HG02973 (cell line): ENCODE measurements around the gene EFHC1.

Experiments
- ATAC-seq: cut with Tn5 transposase; IDR thresholded peaks from one replicate; pipeline ENCODE4 v1.9.1; 2021; ENCODE audit warnings: moderate library complexity; ENCODE audit not compliant: unreplicated experiment

The EFHC1 gene

DNA sequence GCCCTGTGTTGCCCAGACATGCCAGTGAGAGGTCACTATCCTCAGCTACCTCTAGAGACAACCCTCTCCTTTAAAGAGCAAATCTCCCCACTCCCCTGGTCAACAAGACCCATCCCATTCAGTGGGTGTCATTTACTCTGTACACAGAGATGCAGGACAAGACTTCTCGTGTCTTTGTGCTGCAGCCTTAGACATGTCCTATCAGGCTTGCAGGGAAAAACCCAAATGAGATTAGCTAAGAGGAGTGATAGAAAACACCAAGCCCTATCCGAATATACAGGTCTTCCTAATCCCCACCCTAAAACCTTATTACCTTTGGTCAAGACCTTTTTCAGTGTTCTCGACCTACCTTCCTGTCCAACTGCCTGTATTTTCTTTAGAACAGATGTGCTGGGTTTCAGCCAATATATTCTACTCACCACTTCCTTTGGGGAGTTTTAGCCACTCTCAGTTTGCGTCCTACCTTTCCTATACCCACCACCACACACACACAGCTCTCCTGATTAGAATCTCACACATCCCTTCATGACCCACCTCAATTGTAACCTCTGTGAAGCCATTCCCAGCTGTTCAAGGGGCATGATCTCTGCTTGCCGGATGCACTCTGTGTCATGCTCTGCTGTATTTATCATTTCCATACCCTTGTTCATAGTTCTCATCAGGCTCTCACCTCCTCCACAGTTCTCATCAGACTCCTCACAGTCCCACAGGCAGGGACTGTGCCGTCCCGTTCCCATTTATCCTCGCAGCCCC, 117.0 kb downstream of the EFHC1 start:
- peak; percentile 66 for ATAC-seq

DNA sequence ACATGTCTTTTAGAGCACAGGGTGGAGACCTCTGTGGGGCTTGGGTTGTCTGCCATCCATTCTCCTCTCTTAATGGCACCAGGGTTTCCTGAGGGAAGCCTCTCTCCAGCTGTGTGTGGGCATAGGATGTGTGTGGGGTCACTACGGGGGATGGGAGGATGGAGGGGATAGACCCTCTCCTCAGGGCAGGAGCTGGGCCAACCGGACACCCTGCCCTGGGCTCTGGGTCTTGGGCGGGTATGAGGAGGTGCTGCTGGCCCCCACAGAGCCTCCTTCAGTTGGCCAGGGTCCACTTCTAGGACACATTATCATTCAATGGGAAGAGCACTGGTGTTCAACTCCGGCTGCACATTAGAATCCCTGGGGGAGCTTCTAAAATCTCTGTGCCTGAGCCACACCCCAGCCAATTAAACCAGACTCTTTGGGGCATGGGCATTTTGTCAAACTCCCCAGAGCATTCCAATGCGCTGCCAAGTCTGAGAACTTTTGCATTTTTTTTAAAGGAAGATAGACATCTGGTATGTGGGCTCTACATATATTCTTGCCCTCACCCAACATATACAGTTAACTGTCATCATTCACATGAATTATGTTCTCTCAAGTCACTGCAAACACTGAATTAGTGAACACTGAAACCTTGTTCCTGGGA, 118.2 kb downstream of the EFHC1 start:
- no peak for ATAC-seq

DNA sequence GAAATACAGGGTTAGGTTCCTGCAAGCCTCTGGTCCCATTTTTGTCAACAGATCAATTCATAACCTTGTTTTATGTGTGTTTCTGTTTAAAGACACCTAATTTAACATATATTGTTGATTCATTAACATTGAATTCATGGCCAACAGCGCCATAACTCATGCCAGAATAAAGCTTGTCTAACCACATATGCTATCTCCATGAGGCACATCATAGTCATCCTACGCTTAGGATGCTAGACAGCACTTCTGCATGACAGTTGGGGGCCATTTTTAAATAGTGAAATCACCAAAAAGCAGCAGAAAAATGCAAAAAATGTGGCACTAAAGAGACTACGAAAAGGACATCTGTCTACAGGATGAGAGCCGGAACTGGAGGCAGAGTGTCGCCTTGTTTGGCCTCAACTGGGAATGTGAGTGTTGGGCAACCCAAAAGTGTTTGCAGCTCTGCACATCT, 118.8 kb downstream of the EFHC1 start:
- no peak for ATAC-seq

DNA sequence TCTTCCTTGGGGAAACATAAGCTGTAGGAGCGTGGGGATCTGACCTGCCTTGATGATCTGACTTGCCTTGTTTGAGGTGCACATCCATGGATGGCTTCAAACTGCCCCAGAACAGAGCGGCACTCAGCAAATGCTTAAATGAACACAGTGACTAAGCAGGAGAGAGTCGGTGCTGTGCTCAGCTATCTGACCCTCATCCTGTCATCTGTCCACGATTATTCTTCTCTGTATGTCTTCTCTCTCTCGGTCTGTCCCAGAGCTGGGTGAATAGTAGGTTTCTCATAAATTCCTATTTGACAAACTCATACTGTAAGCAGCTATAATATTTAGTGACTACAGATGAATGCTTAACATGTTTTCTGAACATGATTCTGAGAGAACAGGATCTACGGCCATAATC, 119.5 kb downstream of the EFHC1 start:
- ATAC-seq = no peak

DNA sequence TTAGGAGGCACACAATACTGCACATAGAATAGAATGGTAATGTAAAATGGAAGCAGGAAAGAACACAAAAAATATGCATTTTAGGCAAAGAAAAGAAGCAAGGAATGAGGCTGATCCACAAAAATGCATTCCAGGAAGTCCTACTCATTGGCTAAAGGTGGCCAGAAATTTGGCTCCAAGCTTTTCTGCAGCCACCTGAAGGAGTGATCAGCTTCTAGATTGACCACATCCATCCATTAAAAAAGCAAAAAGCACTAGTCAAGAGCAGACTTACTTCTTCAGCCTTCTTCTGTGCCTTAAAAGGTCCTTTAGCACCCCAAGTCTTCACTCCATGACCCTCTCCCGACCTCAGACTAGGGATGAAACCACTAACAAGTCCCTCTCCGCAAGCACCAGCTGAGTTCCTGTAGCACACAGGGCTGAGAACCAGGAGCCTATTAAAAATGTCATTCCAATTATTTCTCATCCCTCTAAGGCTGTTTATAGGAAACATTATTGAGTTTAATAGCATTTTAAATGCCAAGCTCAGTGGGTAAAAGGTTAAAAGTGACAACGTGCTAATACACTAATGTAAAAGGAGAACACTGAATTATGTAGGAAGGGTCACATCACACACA, 120.3 kb downstream of the EFHC1 start:
- no peak for ATAC-seq

DNA sequence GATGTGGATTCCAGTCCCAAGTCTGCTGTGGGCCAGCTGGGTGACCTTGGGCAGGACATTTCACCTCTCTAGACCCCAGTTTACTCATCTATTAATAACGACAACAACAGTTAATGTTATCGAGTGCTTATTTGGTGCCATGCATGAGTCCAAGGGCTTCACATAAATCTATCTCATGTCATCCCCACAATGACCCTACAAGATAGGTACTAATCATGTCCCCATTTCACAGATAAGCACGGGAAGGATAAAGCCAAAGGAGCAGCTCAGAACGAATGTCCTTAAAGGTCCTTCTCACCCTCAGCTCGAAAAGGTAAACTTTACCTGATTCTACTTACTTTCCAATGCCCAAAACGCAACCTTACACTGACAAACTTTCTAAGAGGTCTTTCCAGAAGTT, 121.0 kb downstream of the EFHC1 start:
- no peak for ATAC-seq

DNA sequence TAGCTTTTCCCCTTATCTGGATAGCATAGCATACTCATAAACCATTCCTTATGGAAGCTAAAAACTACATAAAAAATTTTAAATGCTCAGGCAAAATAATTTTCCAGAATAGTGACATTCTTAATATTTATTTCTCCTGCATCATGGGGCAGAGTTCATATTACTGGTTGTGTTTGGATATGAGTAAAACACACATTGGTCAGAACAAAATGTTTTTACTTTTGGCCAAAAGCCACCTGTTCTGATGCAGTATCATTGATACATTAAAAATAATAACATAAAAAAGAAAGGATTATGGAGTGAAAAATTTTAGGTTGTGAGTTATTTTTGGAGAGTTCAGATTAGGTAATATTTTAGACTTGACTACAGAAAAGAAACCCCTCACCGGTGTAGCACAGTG, 123.1 kb downstream of the EFHC1 start:
- ATAC-seq = no peak

DNA sequence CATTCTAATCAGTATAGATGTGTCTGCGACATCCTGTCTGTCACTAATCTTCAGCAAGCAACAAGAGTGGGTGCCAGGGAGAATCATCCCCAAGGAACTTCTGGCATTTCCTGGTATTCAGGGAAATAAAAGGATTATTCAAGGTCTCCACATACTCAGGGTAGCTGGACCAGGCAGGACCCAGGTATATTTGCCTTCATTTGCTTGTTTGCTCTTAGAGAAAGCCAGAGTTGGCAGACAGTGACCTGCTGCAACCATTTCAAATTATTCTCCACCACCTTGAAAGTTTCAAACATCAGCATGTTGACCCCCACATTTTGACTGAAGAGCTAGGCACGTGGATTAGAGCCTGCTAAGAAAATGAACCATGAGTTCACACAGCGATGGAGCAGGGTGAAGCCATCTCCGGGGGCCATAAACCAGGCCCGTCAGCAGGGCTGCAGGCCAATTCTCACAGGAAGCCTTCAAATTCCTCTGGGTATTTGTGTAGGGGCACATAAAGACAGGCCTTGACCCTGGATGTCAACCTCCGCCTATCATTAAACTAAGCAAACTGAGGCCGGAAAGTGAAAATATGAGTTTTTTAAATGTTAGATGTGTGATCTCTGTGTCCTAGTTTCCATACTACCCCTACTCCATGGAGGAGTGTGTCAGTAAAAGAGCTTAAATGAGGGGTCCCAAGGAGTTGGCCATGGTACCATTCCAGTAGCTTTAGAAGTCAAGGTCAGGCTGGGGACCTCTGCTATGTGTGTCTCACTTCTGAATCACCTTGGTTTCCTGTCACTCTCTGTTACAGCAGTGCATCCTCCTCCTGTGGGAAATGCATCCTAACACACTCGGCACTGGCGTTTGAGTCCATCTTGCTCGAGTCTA, 123.8 kb downstream of the EFHC1 start:
- no peak for ATAC-seq

DNA sequence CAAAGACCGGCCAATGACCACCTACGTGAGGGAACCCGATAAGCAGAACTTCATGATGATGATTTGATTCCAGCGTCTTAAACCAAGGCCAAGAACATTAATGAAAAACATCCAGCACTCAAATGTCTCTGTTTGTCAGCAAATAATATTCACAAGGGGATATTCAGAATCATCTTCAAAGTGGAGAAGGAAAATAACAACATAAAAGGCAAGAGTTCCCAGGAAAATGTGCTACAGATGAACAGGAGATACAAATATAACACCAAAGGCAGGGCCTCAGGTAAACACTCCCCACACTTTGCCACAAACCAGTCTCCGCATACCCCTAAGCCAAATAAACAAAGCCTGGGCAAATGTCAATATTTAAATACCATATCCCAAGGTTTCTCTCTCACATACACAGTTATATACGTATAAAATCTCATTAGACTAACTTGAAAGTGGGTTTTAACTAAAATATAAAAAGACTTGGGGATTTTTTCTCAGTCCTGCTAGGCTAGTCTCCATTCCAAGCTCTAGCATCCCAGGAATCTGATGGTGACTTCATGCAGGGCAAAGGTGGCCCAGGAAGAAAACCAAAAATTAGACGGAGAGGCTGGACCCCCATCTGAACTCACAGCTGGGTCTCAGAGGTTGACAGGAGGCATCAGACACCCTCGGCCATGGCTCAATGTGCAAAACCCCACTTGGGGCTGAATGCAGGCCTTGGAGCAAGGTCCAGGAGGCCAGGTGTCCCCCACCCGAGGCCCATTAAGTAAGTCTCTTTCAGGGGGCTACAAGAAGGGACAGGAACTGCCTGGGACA, 124.7 kb downstream of the EFHC1 start:
- no peak for ATAC-seq

DNA sequence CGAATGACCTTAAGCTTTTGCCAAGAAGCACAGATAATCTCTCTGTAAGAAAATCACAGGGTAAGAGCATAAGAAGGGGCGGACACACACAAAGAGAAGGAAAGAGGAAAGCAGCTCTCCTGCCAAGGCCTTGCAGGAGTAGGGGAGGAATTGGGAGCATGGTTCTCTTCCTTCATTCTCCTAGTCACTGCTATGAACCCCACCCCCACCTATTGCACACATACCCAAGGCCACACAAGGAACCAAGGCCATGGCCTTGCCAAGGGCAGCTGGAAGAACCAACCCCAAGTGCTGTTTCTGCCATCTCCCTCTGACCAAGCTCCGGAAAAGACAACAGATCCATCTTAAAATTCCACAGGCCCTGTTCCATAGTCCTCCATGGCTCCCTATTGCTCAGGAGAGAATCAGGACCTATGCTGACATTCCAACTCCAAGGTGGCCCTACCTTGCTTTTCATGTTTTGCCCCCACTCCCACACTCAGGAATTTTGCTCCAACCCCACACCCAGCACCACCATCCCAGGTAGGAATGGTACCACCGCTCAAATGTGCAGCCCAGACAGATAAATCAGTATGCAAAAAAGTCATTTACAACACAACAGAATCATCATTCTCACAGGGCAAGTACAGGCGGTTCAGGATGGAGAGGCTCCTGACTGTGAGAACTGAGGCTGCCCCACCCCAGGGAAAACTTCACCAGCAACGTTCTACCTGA, 125.4 kb downstream of the EFHC1 start:
- peak; percentile 10 for ATAC-seq

DNA sequence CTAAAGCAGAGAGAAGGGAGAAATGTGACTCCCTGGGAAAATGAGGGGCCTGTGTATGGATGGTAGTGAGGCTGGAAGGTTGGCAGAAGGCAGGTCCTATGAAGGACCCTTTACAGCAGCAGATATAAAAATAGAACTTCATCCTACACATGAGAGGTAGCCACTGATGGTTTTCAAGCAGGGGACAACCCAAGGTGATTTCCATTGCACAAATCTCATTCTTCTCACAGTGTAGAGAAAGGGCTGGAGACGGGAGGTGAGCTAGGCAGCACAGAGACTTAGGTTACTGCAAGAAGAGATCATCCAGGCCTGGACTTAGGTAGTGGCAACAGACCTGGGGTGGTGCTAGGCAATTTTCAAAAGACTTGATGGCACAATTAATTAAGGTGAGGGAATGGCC, 126.0 kb downstream of the EFHC1 start:
- ATAC-seq = peak; percentile 59

DNA sequence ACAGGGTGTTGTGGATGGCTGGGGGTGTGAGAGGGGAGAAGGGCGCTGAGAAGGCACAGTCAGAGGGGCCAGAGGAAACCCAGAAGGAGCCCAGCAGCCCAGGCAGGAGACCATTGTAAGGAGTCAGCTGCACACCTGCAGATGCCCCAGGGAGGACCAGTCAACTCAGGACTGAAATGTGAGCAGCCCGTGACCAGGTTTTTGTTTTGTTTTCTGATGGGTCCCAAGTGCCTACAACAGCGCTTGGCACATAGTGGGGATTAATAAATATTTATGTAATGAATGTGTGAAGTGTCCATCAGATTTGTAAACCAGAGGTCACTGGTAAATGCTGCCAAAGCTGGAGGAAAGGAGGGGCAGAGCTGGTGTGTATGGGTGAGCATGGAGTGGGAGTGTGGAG, 126.5 kb downstream of the EFHC1 start:
- ATAC-seq = peak; percentile 89

DNA sequence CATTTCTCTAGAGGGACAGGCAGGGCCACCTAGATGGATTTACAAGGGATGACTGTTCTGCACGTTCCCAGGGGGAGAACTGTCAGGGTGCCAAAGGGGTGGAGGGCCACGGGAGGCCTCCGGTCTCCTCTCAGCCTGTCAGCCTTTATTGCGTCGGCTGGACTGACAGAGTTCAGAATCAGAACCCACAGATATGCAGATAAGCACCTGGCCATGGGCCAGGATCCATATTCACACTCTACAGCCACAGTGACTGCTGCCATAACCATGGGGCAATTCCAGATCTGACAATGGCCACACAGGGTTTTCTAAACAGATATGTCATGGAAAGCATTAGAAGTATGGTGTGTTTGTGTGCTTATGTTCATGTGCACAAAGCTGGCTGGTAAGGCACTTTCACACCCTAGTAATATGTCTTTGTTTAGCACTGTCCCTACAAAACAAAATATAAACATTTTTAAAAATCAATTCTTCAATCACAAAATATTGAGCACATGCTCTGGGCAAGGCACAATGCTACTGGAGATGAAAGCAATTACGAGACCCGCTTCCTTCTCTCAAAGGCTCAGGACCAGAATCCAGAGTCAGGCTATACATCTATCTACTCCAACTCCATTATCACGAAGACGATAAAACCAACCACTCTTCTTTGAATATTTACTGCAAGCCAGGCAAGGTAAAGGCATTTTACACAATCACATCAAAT, 127.7 kb downstream of the EFHC1 start:
- no peak for ATAC-seq

DNA sequence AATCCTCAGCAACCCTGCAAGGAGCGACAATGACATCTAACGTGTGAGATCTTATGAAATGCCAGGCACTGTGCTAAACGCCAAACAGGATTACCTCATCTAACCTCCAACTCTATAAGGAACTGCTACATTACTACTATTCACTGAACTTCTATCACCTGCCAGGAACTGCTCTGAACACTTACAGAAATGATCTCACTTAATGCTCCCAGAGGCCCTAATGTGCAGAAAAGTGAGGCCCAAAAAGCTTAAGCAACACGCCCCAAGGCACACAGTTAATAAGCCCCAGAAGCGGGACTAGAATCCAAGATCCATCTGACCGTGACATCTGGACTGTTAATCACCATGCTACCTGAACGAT, 128.2 kb downstream of the EFHC1 start:
- ATAC-seq = no peak

DNA sequence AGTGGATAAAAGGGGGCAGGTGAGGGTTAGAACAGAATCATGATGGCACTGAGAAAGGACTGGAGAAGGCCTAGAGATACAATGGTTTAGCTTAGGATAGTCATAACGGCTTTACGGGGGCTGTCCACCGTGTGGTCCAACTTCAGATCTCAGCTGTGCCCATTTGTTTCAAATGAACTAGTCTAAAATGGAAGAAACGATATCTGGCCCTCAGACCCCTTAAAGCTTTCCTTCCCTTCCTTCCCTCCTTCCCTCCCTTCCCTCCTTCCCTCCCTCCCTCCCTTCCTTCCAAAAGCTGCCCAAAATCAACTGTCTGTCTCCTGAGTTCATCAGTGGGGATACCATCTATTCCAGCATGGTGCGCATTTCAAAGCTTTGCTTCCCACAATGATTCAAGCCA, 128.9 kb downstream of the EFHC1 start:
- ATAC-seq = no peak

DNA sequence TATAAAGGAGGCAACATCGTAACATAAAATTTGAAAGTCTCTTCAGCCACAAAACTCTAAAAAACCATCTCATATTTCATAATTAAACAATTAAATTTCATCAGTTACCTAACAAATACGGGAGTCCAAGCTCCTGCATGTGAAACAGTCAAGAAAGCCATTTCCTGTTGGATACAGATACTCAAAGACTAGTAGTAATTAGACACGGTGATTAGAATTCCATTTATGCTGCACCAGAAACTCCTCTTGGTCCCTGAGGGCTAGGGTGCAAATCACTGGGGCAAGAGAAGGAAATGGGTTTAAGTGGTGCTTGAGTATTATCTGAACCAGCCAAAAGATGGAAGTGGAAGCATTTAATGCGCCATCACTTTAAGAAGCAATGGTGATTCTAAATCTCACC, 129.3 kb downstream of the EFHC1 start:
- ATAC-seq = no peak

DNA sequence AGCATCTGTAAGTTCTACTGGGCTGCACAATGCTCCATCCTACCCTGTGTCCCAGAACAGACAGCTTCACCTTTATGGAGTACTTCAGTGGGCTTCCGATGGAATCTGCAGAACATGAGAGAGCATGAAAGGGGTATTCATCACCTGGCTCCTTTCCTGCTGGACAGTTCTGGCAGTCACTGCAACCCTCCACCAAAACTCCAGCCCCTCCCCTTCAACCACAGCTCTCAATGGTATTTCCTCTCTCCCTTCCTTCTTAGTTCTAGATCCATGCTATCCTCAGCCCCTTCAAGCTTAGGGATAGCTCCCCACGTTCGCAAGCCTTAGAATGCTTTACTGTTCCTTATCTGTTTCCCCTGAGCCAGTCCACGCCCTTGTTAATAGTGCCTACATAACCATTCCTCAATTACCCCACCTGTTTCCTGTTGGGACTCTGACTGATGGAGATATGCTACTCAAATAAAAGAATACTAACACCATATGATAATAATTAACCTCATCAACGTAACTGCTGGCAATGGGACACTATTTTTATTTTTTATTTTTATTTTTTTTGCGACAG, 130.0 kb downstream of the EFHC1 start:
- ATAC-seq = no peak

DNA sequence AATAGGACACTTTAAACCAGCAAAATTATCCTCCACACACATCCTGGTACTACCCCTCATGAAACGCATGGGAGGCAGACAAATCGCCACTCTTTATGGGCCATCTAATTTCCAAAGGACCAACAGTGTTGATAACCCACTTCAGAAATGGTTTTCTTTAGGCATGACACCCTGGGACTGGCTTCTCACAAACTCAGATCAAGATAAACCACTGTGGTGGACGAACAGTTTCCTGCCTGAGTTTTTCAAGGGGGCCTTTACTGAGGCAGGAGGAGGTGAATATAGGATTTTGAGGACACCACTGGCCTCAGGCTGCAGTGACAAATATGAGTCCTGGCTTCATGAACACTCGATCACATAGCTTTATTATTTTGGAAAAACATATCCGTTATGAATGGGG, 130.7 kb downstream of the EFHC1 start:
- ATAC-seq = no peak
